GM20431 (cell line): ENCODE results near the gene RBFOX1.
"Not testable (repeated sequence)": the region's sequence is repeated elsewhere in the genome, so short reads cannot be mapped to it uniquely, and the experiment has no call there.

Experiments used
- in situ Hi-C: fragments of 300-500 bp; cut with MseI, MboI; formaldehyde crosslinking; loops from one replicate; pipeline ENCODE4 v1.15.0; 2020; ENCODE audit warnings: low sequenced_read_pairs; ENCODE audit not compliant: unreplicated experiment

RBFOX1 gene

GRCh38 chr16:7443648-7444365, 111.2 kb downstream of the RBFOX1 start:
- in situ Hi-C loops, result no loop called here

DNA sequence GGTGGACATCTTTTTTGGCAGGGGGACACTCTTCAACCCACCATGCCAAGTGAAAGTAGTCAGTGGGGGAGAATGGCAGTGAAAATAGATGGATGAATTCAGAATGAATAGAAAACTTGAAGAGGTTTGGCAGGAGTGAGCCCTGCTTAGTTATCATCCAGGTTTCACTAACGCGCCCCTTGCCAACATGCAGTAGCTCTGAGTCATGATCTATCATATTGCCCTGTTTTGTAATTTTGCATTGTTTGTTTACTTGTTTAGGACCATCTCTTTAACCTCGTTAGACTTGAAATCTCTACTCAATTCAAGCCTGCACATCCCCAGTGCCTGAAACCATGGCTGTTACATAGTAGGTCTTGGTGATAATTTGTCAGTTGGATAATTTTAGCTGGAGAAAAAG, 116.7 kb downstream of the RBFOX1 start:
- in situ Hi-C loops, result no loop called here

- in situ Hi-C loops, result no loop called here
These were observed 117.2 kb downstream of the RBFOX1 start for GRCh38 chr16:7449808-7450207.

DNA sequence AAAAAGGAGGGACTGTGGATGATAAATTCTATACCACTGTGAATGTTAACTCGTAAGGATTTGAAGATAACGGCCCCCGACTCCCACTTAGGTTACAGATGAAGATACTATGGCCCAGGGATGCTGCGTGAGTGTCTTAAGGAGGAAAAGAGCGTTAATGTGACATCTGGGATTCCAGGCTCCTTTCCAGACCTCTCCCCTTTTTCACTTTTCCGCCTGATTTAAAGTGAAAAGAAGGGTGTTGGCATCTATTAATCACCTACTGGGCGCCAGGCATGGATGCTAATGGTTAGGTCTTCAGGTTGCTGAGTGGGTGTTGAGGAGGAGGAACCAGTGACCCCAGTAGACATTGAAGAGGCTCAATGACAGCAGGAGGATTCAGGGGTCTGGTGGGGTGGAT, 117.8 kb downstream of the RBFOX1 start:
- in situ Hi-C loops, result no loop called here

DNA sequence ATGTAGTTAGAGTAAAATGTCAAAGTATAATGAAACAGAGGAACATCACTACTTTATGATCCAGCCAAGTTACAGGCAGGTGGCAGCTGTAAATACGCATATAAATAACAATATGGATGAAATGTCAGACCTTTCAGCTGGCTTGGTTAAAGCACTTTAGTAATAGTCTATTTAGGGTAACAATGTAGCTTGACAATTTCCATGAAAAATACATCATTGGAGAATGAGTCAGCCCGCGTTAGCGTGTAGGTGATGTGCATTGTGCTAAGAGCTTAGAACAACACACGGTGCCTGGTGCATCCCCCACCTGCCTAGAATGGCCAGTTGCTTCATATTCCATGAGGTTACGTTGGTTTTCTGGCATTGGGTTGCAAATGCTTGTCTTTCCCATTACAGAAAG, 119.4 kb downstream of the RBFOX1 start:
- in situ Hi-C loops, result no loop called here

DNA sequence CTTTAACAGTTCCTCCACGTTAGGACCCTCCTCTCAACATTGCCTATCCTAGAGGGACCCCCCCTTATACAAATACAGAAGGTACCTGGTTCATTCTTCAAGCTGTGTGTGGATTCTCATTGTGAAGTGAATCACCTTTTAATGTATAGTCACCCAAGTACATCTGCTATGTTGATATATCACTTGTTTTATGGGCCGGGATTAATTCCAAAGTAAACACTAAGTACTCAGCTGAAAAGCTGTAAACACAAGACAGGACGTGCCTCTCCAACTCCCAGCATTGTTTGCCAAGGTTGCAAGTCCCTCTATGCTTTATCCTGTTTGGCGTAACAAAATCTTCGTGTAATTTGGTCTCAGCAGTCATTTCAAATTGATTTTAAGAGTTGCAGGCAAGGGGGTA, 123.6 kb downstream of the RBFOX1 start:
- in situ Hi-C loops, result no loop called here

GRCh38 chr16:7458144-7458543, 125.5 kb downstream of the RBFOX1 start:
- in situ Hi-C loops, result no loop called here

DNA sequence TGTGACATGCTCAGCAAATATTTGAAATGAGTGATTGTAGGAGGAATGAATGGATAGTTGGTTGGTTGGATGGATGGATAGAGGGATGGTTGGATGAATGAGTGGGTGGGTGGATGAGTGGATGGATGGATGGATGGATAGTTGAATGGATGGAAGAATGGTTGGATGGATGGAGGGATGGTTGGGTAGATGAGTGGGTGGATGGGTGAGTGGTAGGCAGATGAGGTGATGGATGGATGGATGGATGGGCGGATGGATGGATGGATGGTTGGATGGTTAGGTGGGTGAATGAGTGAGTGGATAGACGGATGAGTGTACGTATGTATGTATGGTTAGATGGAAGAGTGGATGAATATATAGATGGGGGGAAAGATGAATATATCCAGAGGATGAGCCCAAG, 137.7 kb downstream of the RBFOX1 start:
- in situ Hi-C loops, result no loop called here

DNA sequence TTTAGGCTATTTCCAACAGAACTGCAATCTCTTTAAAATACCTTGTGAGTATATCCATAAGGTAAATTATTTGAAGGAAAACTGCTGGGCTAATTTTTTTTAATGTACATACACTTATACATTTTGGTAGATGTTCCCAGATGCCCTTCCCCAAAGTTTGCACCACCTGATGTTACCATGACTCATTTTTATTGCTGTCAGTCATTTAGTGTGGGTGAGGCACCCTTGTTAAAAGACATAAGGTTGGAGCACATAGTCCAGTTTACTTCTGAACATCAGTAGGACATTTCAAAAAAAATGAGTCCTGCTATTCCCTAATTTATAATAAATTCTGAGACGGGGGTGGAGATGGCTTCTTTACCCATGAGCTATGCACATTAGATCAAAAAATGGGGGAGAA, 138.6 kb downstream of the RBFOX1 start:
- in situ Hi-C loops, result no loop called here

GRCh38 chr16:7482032-7482431, 149.4 kb downstream of the RBFOX1 start:
- in situ Hi-C loops, result no loop called here

DNA sequence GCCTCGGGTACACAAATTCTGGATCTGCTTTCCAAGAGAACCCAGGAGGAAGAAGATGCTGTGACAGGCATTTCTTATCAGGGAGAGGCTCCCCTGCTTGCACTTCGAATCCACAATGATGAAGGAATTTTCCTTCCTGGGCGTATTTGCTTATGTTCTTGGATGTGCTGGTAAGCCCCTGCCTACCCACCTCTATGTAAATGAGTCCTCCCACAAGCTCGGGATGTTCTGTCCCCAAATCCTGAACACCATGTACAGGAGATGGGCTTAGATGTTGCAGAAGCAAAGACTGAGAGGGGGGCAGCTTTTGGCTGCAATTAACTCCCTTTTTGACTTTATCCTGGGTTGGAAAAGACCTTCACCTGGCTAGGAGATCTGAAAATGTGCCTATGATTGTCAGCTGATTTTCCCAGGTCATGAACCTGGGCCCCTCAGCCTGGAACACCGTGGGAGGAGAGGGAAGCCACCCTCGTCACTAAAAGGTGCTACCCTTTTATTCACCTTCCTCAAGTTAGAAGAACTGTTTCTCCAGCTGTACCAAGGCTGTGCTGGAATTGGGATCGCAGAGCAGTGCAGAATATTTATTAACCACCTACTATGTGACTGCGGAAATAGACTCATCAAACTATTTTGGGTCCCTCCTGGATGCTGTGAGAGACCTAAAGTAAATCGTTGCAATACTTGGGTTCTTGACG, 150.1 kb downstream of the RBFOX1 start:
- in situ Hi-C loops, result no loop called here

GRCh38 chr16:7487574-7488323, 155.1 kb downstream of the RBFOX1 start:
- in situ Hi-C loops, result no loop called here

GRCh38 chr16:7492122-7492521, 159.5 kb downstream of the RBFOX1 start:
- in situ Hi-C loops, result no loop called here

DNA sequence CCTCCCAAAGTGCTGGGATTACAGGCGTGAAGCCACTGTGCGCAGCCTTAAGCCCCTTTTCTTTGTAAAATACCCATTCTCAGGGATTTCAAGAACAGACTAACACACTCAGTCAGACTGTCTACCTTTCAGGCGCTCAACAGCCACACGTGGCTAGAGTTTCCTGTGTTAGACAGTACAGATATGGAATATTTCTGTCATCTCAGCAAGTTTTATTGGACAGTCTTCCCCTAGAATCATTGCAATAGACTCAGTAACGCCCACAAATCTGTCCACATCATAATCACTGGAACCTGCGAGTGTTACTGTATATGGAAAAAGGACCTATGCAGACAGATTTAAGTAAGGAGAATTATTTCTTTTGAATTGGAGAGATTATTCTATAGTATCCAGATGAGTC, 160.5 kb downstream of the RBFOX1 start:
- in situ Hi-C loops, result no loop called here

DNA sequence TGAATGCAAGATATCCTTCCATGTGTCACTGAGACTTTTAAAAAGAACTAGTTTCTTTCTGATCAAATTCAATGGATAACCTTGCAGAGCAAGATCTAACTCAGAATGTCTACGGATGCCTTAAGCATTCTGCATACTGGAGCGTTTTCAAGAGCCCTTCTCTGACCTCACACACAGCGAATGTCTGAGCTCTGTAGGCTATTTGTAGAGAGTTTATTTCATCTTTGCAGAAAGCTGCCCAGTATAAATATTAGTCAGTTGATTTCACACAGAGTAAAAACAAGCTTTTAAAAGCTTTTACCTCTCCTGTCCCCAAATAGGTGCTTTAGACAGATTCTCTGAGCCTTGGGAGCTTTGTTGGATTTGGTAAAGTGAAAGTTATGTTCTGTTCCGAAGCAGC, 165.0 kb downstream of the RBFOX1 start:
- in situ Hi-C loops, result no loop called here

DNA sequence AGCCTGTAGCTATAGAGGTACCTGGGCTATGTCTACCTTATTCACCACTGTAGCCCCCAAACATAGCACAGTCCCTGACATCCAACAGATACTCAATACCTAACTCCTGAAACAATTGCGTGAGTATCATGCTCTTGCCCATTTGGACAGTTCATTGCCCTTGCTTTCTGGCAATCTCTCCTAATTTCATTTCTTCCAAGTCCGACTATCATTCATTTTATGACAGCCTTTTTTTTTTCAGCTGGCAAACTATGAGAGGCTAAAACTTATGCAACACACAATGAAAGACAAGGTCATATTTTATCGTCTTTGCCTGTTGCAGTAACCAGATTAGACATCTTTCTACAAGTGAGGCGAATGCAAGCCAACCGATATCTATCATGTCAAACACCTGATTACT, 169.2 kb downstream of the RBFOX1 start:
- in situ Hi-C loops, result no loop called here

GRCh38 chr16:7502591-7503157, 170.0 kb downstream of the RBFOX1 start:
- in situ Hi-C loops, result not testable (repeated sequence)

- in situ Hi-C loops, result no loop called here
These were observed 171.0 kb downstream of the RBFOX1 start for GRCh38 chr16:7503666-7504065.

DNA sequence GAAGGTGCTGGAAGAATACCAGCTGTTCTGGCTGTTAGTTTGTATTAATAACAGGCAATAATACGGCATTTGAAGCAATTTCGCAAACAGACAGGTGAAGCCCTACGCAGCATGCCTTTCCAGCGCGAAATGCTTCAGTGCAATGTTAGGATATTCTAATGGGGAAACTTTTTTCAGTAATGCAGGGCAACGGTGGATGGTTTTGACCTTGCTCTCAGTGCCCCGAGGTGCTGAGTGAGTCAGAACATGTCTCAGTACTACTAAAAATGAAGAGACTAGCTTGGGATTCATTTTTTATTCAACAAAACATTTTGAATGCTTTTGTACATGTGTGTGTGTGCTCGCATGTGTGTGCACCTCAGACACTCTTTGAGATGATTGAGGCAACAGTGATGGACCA, 172.2 kb downstream of the RBFOX1 start:
- in situ Hi-C loops, result no loop called here

GRCh38 chr16:7505495-7505894, 172.8 kb downstream of the RBFOX1 start:
- in situ Hi-C loops, result no loop called here

DNA sequence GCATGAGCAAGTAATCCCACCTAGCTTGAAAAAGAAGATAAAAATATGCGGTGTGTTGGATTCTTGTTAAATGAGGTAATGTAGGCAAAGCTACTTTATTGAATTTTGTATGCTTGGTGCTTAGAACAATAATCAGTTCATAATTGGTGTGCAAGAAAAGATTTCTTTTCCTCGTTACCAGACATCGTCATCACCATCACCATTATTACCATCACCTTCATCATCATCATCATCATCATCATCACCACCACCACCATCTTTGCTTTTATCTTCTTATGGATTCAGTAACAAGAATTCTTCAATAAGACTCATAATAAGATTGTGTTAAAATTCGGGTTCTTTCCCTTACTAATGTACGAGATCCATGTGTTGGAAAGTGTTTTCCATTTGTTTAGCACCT, 173.7 kb downstream of the RBFOX1 start:
- in situ Hi-C loops, result no loop called here
